HG02938 (cell line): Measurements from ENCODE around the gene GOLGA2.
"Not testable (repeated sequence)": the region's sequence is repeated elsewhere in the genome, so short reads cannot be mapped to it uniquely, and the experiment has no call there.

Source experiments
- ATAC-seq: cut with Tn5 transposase; IDR thresholded peaks from one replicate; pipeline ENCODE4 v1.9.1; 2021; ENCODE audit warnings: mild to moderate bottlenecking, moderate library complexity; ENCODE audit not compliant: unreplicated experiment

The GOLGA2 gene

DNA sequence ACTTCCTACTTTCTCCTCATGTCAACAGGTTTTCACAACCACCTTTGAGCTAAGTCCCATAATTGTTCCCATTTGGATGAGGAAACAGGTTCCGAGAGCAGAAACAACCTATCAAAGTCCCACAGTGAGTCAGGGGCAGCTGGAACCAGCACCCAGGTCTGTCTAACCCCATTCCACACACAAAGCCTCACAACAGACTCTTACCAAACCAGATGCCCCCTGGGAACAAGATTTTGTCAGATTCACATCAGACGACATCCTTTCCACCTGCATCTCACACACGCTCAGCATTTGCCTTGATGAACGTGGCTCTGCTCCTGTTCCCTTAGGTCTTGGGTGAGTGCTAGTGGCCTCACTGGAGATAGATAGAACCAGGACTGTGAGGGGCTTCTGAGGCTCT lies 17.3 kb upstream of the GOLGA2 start:
- ATAC-seq: no peak

DNA sequence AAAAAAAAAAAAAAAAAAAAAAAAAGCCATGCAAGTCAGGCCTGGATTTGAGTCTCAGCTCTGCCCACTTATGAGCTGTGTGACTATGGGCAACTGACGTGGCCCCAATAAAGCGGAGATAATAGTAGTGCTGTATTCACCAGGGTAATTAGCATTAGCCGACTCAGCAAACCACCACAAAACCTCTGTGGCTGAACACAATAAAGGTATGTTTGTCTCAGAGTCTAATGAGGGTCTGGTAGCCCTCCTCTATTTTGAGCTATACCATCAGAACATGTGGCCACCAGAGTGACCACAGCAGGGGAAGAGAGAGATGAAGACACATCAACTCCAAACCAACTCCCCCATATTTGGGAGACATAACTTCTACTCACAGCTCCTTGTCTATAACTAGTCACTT lies 16.2 kb upstream of the GOLGA2 start:
- ATAC-seq: no peak

GRCh38 chr9:128288273-128289004 lies 12.6 kb upstream of the GOLGA2 start:
- ATAC-seq: no peak

DNA sequence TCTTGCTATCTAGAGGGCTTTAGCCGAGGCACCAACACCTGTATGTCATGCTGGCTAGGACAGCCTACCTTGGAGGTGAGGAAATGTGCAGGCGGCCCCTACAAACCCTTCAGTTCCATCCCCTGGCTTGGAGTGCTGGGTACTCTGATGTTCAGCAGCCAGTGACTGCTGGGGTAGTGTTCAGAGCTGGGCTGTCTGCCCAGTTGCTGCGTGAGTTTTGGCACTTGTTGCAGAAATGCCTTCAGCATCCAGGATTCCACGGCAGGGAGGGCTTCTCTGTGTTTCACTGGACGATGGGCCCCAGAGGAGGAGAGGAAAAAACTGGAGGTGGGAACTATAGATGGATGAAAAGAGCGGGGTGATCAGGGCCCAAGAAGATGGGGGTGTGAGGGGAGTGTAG lies 10.6 kb upstream of the GOLGA2 start:
- ATAC-seq: no peak

GRCh38 chr9:128285033-128285784 lies 9.4 kb upstream of the GOLGA2 start:
- no peak for ATAC-seq

DNA sequence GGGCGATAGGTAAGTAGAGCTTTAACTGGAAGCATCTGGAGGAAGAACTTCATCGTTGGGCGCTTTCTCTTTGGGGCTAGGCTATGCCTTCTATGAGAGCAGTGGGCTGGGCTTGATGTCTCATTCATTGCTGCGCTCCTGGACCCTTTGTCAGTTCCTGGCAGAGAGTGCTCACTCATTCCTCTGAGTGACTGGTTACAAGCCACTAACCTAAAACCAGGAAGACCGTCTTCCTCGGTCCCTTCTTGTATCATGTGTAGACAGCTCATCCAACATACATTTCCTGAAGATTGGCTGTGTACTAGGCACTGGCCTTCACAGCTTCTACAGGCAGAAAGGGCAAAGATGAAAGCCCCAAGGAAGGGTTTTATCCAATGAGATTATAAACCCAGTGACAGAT lies 6.7 kb upstream of the GOLGA2 start:
- no peak for ATAC-seq

DNA sequence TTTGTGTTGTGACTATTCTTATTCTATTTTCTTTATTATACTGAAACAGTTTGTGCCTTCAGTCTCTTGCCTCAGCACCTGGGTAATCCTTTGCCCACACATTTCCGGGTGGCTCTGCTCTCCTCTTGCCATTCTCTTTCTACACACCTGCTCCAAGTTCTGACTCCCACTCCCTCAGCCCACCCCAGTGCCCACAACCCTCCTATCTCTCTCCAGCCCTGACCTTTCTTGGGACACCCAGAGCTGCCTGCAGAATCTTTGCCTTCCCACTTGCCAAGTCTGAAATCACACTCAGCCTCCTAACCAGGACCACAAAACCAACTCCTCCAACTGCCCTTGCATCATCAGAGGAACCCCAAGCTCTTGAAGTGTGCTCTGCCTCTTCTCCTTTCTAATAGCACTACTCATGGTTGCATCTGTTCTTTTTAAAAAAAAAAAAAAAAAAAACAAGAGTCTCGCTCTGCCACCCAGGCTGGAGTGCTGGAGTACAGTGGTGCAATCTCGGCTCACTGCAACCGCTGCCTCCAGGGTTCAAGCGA lies 4.3 kb upstream of the GOLGA2 start:
- no peak for ATAC-seq

DNA sequence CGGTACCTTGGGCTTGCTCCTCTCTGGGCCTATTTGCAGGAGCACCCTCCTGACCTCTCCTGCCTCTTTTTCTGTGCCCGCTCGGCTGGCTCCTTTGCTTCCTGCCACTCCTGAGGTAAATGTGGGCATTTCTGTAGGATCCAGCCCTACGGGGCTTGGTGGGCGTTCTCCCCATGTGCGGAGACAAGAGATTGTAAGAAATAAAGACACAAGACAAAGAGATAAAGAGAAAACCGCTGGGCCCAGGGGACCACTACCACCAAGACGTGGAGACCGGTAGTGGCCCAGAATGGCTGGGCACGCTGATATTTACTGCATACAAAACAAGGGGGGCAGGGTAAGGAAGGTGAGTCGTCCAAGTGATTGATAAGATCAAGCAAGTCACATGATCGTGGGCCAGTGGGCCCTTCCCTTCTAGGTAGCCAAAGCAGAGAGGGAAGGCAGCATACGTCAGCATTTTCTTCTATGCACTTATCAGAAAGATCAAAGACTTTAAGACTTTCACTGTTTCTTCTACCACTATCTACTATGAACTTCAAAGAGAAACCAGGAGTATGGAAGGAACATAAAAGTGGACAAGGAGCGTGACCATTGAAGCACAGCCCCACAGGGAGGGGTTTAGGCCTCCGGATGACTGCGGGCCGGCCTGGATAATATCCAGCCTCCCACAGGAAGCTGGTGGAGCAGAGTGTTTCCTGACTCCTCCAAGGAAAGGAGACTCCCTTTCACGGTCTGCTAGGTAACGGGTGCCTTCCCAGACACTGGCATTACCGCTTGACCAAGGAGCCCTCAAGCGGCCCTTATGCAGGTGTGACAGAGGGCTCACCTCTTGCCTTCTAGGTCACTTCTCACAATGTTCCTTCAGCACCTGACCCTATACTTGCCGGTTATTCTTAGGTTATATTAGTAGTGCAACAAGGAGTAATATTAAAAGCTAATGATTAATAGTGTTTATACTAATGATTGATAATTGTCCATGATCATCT lies 3.6 kb upstream of the GOLGA2 start:
- ATAC-seq: not testable (repeated sequence)

DNA sequence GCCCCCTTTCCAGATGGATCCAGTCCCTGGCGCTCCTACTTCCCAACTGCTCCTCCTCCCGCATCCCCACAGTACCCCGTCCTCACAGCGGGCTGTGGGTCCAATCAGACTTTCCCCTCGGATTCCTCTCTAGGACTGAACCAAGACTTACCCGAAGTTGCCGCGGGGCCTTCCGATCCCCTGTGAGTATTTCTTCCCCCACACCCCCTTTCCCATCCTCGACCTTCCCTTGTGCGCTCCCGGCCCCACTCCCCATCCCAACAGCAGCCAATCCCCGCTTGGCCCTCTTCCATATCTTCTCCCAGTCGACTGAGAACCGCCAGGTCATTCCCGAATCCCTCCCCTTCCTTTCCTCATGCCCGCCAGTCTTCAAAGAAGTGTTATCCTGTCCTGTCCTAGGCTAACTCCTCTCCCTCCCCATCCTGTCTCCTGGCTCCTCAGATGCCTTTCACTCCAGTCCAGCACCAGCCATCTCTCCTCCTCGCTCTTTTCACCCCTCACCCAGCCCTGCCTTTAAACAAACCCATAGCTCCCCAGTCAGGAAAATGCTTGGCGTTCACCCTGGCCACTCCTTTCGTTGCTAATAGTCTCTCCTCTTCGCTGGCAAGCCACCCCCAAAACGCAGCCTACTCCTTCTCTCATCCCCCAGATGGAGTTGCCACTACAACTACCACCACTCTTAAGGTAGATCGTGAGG lies 915 bp upstream of the GOLGA2 start:
- ATAC-seq: no peak

DNA sequence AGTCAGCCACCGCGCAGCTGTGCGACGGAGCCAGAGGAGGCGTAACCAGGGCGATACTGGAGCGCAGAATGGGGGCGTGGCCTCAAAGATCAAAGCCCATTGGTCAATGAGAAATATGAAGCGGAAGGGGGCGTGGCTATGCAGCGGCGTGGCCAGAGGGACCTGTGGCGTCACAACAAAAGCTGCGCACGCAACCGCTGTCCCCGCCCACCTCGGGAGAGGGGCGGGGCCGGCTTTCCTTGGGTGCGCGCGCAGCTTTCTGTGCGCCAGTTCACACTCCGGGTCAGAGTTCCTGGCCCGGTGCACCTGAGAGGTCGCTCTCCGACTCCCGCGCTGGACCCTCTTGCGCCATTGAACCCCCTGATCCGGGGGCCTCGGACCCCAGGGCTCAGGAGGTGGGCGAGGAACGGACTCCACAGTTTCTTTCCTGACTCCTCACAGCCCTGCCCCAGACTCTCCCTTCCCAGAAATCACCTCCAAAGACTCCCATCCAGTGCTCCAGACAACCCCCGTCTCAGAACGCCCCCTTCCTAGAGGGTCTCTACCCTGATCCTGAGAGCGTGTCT lies 284 bp upstream of the GOLGA2 start, which contains the start of gene SWI5:
Gene SWI5, plus strand, starts transcription at position 269 of the 566 bp plus-strand sequence.
- ATAC-seq: peak; percentile 92

DNA sequence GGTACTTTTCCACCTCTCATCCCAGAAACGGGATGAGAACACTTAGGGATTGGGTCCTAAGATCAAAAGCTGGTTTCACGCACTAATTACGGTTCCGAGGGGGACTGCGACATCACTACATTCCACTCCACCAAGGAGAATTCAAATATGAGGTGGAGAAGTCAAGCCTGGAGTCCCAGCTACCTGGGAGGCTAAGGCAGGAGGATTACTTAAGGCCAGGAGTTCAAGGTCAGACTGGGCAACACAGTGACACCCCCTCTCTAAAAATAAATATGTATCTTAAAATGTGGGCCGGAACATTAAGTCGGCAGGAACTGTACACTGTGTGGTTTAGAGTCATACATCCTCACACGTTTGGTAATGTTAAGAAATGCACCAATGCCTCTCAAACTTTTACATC lies 1.6 kb downstream of the GOLGA2 start:
- no peak for ATAC-seq

DNA sequence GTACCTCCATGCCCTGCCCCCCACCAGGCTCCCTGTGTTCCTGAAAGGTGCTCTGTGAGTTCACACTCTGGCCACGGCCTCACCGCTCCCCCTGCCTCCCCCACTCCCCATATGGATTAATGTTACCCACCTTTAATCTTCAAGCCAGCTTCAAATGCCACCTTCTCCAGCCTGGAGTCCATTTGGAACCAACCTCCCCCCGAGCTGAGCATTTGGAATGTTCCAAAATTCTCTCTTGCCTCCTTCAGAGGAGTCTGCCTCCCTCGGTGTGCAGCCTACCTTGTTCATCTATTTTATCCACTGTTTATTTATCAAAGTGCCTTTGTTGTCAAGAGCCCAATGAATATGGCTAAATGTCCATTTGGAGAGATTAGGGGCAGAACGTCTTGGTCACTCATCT lies 4.3 kb downstream of the GOLGA2 start:
- ATAC-seq: no peak

DNA sequence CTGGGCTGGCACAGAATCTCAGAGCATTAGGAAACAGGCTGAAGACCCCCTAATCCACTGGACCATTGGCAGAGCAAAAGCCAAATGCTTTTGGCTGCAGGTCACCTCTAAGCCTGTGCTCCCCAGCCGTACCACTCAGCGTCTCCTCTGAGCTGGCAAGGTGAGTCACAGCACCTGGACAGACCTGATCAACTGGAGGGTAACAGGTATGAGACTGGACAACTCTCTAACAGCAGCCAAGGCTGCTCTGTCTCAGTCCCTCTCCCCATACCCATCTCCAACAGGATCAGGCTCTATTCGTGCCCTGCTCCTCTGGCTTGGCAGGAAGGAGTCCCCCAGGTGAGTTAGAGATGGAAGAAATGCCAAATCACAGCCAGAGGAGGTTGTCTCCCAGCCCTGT lies 4.7 kb downstream of the GOLGA2 start:
- ATAC-seq: no peak

DNA sequence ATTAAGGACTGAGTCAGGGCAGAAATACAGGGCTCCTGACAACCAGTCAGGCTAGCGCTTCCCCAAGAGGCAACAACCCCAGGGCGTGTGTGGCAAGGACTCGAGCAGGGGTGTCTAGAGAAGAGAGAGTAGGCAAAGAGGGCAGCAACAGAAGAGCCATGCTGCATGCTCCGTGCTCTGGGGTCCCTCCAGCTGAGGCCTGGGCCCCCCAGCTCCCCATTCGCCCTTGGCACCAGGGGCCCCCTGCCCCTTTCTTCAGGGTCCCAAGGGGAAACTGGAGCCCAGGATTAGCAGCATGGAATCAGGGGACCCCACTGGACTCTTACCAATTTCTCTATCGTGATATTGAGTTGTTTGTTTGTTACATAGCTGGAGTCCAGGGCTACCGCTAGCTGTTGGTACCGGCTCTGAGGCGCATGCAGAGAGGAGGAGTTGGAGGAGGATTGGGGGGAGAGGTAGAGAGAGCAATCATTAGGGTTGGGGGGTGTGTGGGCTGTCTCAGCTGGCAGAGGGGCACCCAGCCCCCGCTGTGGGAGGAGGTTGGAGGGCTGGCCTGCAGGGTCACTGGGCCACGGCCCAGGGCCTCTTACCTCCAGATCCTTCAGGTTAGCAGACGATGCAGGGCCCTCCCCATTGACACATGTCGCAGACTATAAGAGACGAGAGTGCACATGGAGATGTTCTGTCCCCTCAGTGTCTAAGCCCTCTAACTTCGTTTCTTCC lies 8.8 kb downstream of the GOLGA2 start:
- no peak for ATAC-seq

GRCh38 chr9:128265348-128265847 lies 10.4 kb downstream of the GOLGA2 start:
- no peak for ATAC-seq

GRCh38 chr9:128262687-128263086 lies 13.1 kb downstream of the GOLGA2 start:
- ATAC-seq: no peak

- no peak for ATAC-seq
Measured at GRCh38 chr9:128260340-128260739, 15.5 kb downstream of the GOLGA2 start.

DNA sequence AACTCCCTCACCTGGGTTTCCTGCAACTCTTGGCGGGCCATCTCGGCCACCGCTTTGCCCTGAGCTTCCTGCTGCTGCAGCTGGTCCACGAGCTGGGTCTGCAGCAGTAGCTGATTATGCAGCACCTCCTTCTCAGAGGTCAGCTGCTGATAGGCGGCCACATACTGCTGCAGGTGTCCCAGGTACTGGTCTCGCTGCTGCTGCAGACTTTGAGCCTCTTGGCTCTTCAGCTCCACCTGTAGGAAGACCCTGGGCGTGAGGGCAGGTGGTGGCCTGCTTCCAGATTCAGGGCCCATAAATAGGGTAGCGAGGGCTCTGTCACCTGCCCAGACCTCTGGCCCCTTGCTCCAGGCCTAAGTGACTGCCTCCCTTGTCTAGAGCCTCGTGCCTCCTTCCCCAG lies 16.7 kb downstream of the GOLGA2 start:
- no peak for ATAC-seq

GRCh38 chr9:128258326-128258725 lies 17.5 kb downstream of the GOLGA2 start:
- no peak for ATAC-seq
